ENCODE measurements around the gene SLC24A4.

DNA sequence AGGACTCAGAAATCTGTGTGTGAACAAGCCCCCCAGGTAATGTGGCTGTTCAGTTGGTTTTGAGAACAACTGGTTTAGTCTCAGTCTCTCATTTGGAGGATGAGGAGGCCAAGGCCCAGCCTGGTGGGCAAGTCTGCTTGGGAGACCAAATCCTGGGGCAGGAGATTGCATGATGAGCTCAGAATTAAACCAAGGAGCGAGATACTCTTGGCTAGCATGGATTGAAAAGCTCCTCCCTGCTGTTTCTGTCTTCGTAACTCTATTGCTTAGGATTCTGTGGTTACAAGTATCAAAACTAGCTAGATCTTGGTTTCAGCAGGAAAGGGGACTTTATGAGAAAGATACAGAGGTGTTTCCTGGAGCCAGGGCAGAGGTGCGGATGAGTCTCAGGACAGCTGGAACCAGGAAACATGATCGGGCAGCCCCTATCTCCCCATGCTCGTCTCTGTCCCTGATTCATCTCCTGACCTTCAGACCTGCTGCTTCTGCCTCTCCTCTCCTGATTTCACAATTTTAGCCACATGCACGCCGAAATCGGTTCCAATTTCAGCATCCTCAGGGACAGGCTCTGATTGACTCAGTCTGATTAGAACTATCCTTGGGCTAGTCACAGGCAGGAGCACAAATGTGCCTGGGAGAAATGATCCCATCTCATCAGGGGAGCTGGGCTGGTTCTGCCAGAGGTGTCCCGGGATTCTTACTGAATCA, 150.4 kb downstream of the SLC24A4 start:
- TF ChIP-seq CTCF (IDR thresholded peaks at IDR 0.05; ENCODE audit: poor library complexity, severe bottlenecking) (no peak), RAD21 (conservative IDR thresholded peaks at IDR 0.05) (no peak), EP300 (conservative IDR thresholded peaks at IDR 0.05; ENCODE audit: poor library complexity, severe bottlenecking) (no peak), SMC3 (conservative IDR thresholded peaks at IDR 0.05; ENCODE audit: poor library complexity) (no peak), EZH2 (IDR thresholded peaks at IDR 0.05; ENCODE audit: borderline replicate concordance, insufficient read depth, low read length, poor library complexity, severe bottlenecking) (no peak), POLR2AphosphoS5 (IDR thresholded peaks at IDR 0.05) (no peak)
- TF ChIP-seq, protein P1, sequence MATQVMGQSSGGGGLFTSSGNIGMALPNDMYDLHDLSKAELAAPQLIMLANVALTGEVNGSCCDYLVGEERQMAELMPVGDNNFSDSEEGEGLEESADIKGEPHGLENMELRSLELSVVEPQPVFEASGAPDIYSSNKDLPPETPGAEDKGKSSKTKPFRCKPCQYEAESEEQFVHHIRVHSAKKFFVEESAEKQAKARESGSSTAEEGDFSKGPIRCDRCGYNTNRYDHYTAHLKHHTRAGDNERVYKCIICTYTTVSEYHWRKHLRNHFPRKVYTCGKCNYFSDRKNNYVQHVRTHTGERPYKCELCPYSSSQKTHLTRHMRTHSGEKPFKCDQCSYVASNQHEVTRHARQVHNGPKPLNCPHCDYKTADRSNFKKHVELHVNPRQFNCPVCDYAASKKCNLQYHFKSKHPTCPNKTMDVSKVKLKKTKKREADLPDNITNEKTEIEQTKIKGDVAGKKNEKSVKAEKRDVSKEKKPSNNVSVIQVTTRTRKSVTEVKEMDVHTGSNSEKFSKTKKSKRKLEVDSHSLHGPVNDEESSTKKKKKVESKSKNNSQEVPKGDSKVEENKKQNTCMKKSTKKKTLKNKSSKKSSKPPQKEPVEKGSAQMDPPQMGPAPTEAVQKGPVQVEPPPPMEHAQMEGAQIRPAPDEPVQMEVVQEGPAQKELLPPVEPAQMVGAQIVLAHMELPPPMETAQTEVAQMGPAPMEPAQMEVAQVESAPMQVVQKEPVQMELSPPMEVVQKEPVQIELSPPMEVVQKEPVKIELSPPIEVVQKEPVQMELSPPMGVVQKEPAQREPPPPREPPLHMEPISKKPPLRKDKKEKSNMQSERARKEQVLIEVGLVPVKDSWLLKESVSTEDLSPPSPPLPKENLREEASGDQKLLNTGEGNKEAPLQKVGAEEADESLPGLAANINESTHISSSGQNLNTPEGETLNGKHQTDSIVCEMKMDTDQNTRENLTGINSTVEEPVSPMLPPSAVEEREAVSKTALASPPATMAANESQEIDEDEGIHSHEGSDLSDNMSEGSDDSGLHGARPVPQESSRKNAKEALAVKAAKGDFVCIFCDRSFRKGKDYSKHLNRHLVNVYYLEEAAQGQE (IDR thresholded peaks at IDR 0.05; ENCODE audit: borderline replicate concordance): no peak

Measured in neural cell (in vitro differentiated cells).